Epidermal melanocyte (primary cell): ENCODE data around the gene KLF11.
A peak's percentile ranks its signal among the peaks of the same experiment; 100 is the strongest.
"Not testable (repeated sequence)": the region's sequence is repeated elsewhere in the genome, so short reads cannot be mapped to it uniquely, and the experiment has no call there.

Experiments used
- DNase-seq: peaks from one replicate; pipeline ENCODE4 v3.0.0; 2011; ENCODE audit warnings: low spot score; ENCODE audit not compliant: insufficient read length

Gene KLF11

DNA sequence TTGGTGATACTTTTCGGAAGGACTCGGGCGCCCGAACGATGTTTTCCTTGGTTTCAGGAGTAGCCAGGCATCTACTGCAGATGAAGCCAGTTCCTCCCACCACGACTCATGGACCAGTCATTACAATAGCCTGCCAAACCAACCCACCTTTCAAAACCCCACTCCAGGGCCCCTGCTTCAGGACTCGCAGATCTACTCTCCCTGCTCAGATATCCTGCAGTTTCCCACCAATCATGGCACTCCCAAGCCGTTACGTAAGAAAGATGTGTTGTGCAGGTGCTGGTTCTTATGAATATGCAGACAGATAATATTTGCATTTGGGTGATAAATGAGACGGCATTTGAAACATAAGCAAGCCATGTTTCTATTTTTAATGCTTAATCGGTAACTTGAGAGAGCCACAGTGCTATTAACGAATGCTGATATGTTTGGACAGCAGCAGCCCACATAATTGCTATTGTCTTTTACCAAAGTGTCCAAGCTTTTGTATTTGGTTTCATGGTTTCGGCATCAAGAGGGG, 40.4 kb downstream of the KLF11 start:
- no peak for DNase-seq

- DNase-seq: no peak
These were observed 41.0 kb downstream of the KLF11 start for GRCh38 chr2:10084223-10084865.

DNA sequence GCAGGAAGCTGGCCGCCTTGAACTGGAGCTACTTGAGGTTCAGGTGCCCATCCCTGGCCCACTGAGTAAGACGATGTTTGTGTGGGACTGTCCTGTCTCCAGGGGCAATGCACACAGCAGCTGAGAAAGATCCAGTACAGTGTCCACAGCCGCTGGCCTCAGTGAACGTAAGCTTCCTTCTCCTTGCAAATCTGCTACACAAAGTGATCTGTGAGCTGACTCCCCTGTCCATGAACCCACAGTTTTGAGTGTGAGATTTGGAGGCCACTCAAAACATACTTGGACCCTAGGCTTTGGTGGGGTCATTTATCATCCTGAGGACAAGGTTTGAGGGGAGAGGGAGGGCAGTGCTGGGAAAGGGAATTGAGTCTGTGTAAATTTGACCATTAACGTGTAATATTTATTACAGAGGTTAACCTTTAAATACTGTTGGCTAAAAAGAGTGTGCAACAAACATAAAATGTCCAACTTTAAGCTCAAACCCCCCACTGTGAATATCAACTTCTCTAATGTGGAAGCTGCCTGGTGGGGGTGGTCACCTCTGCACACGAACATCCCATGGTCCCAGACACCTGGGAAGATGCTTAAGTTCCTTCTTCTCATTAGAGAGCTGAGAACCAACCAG, 41.8 kb downstream of the KLF11 start:
- DNase-seq: no peak

GRCh38 chr2:10085668-10086059, 42.3 kb downstream of the KLF11 start:
- no peak for DNase-seq

- DNase-seq: no peak
These were observed 43.6 kb downstream of the KLF11 start for GRCh38 chr2:10086950-10087349.

DNA sequence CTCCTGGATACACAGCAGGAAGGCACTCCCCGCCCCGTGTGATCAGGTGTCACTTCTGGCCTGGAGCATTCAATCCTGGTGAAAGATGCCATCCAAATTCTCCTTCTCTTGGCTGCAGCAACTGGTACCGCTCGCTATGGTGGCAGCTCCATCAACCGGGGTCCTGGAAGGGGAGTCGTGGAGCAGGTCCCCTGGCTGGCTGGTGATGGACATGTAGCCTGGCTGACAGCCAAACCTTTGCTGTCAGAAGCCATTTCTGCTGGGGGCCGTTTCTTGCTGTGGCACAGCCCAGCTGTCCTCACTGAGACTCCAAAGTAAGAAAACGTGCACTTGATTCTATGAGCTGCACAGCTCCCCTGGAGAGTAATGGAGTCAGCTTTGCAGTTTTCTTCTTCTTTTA, 44.0 kb downstream of the KLF11 start:
- no peak for DNase-seq

DNA sequence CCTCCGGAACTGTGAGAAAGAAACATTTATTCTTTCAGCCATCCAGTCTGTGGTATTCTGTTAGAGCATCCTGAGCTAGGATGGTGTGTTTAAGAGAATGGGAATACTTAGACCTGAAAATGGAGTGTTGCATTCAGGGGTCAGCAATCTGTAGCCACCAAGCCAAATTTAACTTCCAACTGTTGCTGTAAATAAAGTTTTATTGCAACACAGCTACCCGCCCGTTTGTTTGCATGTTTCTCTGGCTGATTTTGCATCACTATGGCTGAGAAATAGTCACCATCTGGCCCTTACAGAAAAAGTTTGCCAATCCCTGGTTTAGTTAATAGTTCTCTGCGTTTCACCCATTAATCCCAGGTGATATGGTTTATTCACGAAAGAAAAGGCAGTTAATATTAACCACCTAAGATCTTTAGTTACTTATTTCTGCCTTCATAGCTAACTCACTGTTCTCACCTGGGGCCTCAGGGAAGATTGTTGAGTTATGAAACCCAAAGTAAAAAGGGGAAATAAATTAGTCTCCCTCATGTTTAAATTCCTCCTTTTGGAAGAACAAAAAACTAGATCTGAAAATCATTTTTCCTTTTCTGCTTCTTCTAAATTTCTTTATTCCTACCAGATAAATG, 46.3 kb downstream of the KLF11 start:
- no peak for DNase-seq

GRCh38 chr2:10091182-10091888, 48.0 kb downstream of the KLF11 start:
- no peak for DNase-seq

GRCh38 chr2:10091889-10092244, 48.5 kb downstream of the KLF11 start:
- DNase-seq: not testable (repeated sequence)

GRCh38 chr2:10094271-10094814, 51.0 kb downstream of the KLF11 start:
- DNase-seq: no peak

DNA sequence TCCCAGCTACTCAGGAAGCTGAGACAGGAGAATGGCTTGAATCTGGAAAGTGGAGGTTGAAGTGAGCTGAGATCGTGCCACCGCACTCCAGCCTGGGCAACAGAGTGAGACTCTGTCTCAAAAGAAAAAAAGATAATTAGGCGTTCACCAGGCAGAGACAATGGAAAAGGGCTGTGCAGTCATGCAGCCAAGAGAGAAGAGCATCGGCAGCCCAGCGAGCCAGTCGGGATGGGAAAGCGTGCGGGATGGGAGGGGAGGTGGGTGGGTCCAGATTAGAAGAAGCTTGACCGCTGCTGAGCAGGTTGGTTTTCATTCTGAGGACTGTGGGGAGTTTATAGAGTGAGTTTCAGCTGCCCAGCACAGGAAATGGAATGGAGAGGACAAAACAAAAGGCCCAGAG, 51.8 kb downstream of the KLF11 start:
- no peak for DNase-seq

- no peak for DNase-seq
These were observed 53.3 kb downstream of the KLF11 start for GRCh38 chr2:10096641-10097040.

GRCh38 chr2:10097352-10098148, 54.2 kb downstream of the KLF11 start:
- peak; percentile 96 for DNase-seq

- no peak for DNase-seq
These were observed 58.1 kb downstream of the KLF11 start for GRCh38 chr2:10101491-10101890.

DNA sequence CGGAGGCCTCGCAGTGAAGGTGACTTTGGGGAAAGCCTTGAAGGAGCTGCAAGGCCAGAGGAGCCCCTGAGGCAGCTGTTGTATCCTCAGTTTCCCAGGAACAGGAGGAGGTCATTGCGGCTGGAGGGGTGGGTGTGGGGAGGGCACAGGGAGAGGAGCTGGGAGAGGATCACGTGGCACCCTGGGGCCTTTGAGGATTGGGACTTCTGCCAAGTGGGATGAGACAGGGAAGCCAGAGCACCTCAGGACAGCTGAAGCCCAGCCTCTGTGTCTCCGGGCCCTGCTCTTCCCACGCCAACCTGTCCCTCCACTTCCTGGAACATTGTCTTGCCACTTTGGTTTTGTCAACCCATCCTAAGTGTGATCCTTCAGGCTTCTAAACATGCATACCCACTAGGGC, 59.8 kb downstream of the KLF11 start:
- no peak for DNase-seq
